Ovary (tissue), 3 donors: ENCODE data around the gene MMP1.

Experiments used
- CTCF ChIP-seq, 3 donors: fragments of 450-650 bp in 2 of 3; fragments of 200-600 bp in 1 of 3; IDR thresholded peaks; one replicate each; pipeline versions ENCODE4 v1.5.1 to v1.8.0; 2016 to 2022; ENCODE audit warnings: antibody characterized with exemption in 3 of 3, mild to moderate bottlenecking in 1 of 3
- EP300 ChIP-seq: sonication (generic); formaldehyde crosslinking; IDR thresholded peaks from one replicate; pipeline ENCODE4 v1.6.1; 2017; ENCODE audit warnings: antibody characterized with exemption
- POLR2A ChIP-seq: fragments of 450-650 bp; IDR thresholded peaks from one replicate; pipeline ENCODE4 v1.6.1; 2017; ENCODE audit warnings: antibody characterized with exemption, mild to moderate bottlenecking, moderate library complexity
- donor health status: DM: no; HTN: no; CAD: no.

GRCh38 chr11:102792604-102793003 is 5.4 kb downstream of the MMP1 start:
- TF ChIP-seq EP300 (no peak), CTCF (IDR thresholded peaks at IDR 0.05) (no peak), POLR2A (no peak)
